NCI-H2081 (cell line): Measurements from ENCODE around the gene NFS1.
A peak's percentile ranks its signal among the peaks of the same experiment; 100 is the strongest.
"Not testable (repeated sequence)": the region's sequence is repeated elsewhere in the genome, so short reads cannot be mapped to it uniquely, and the experiment has no call there.

Source experiments
- DNase-seq, 2 experiments: peaks; one replicate each; lab custom pipeline; 2025; lab: John Stamatoyannopoulos, UW

Gene NFS1

GRCh38 chr20:35699127-35699956 is at the start of gene NFS1, which contains the start of gene ROMO1:
Gene NFS1, minus strand, starts transcription at chr20:35699352. Its CDS starts 64 bp downstream, at chr20:35699288.
Gene ROMO1, plus strand, starts transcription at chr20:35699405. Its CDS starts 228 bp downstream, at chr20:35699633.
- DNase-seq, result peak; percentile 80 to 85

GRCh38 chr20:35744492-35744841 is 45.3 kb upstream of the NFS1 start:
- DNase-seq, result not testable (repeated sequence)

- DNase-seq, result no peak
Observed at GRCh38 chr20:35743693-35744491, 44.7 kb upstream of the NFS1 start.

GRCh38 chr20:35742741-35743523 is 43.8 kb upstream of the NFS1 start:
- peak; percentile 7 to 59 for DNase-seq

- DNase-seq, result peak; percentile 100
Observed at GRCh38 chr20:35741892-35742740, 43.0 kb upstream of the NFS1 start, which contains the start of gene RBM39. Gene RBM39, minus strand, starts transcription at chr20:35742260. Its CDS starts 1,386 bp downstream, at chr20:35740874.

GRCh38 chr20:35739294-35740163 is 40.4 kb upstream of the NFS1 start:
- peak in 1 of 2 experiments; percentile 9 for DNase-seq

GRCh38 chr20:35738410-35739179 is 39.4 kb upstream of the NFS1 start:
- DNase-seq, result no peak

GRCh38 chr20:35737865-35738333 is 38.7 kb upstream of the NFS1 start:
- DNase-seq, result no peak

GRCh38 chr20:35735826-35736470 is 36.8 kb upstream of the NFS1 start:
- no peak for DNase-seq

GRCh38 chr20:35734777-35735649 is 35.9 kb upstream of the NFS1 start:
- no peak for DNase-seq

GRCh38 chr20:35734374-35734773 is 35.2 kb upstream of the NFS1 start:
- no peak for DNase-seq

- DNase-seq, result no peak
Observed at GRCh38 chr20:35732644-35732982, 33.5 kb upstream of the NFS1 start.

- DNase-seq, result no peak
Observed at GRCh38 chr20:35731862-35732643, 32.9 kb upstream of the NFS1 start.

- DNase-seq, result no peak
Observed at GRCh38 chr20:35731469-35731788, 32.3 kb upstream of the NFS1 start.

- DNase-seq, result no peak
Observed at GRCh38 chr20:35730583-35731468, 31.7 kb upstream of the NFS1 start.
